B cell (primary cell): ENCODE measurements around the gene TBCCD1. TPM values are rescaled to one million over a fixed set of nuclear protein-coding genes. Genes with fewer than 3 reads are reported as not detected.
A peak's percentile ranks its signal among the peaks of the same experiment; 100 is the strongest.

ENCODE experiments used
- ATAC-seq: fragments of 200-7000 bp; cut with Tn5 transposase; one replicate; pipeline ENCODE4 v1.10.0; 2021; ENCODE audit warnings: low read depth, mild to moderate bottlenecking, moderate number of reproducible peaks, moderate library complexity
- CTCF ChIA-PET: fragments of 350-600 bp; sonication (Branson Sonifier 250); formaldehyde crosslinking; loops from one replicate; lab custom pipeline; 2021; ENCODE audit warnings: antibody characterized with exemption, inconsistent platforms; lab: Charles Lee
- POLR2A ChIA-PET: fragments of 350-600 bp; sonication (Branson Sonifier 250); formaldehyde crosslinking; loops from one replicate; lab custom pipeline; 2021; ENCODE audit warnings: antibody characterized with exemption; lab: Charles Lee
- DNase-seq: peaks from one replicate; pipeline ENCODE4 v3.0.0; 2013
- H2AFZ ChIP-seq: 2 replicates; pipeline ENCODE4 v1.6.1; 2012; ENCODE audit warnings: mild to moderate bottlenecking, low read depth, low read length; ENCODE audit not compliant: insufficient read depth, poor library complexity, severe bottlenecking
- H3K27ac ChIP-seq, 2 donors: 1 replicate in 1 of 2; 2 replicates in 1 of 2; pipeline ENCODE4 v1.5.1; 2012 to 2013; ENCODE audit warnings: low read length in 2 of 2, mild to moderate bottlenecking in 2 of 2, moderate library complexity in 1 of 2
- H3K27me3 ChIP-seq, 4 experiments: fragments of 200-600 bp in 1 of 4; sonication (generic) in 1 of 4; replicated peaks in 1 of 4; 1 replicate in 2 of 4; 2 replicates in 2 of 4; pipeline versions ENCODE4 v1.6.1 to v1.7.0; 2013 to 2016; ENCODE audit warnings: low read length in 3 of 4, mild to moderate bottlenecking in 2 of 4, mixed read lengths in 1 of 4, moderate library complexity in 1 of 4; ENCODE audit not compliant: insufficient read depth in 4 of 4, control insufficient read depth in 3 of 4; ENCODE audit errors: control extremely low read depth in 1 of 4
- H3K36me3 ChIP-seq, 2 experiments: replicated peaks in 1 of 2; 1 replicate in 1 of 2; 2 replicates in 1 of 2; pipeline versions ENCODE4 v1.6.1 to v1.7.1; 2013; ENCODE audit warnings: low read length in 1 of 2; ENCODE audit not compliant: insufficient read depth in 2 of 2, control insufficient read depth in 1 of 2; ENCODE audit errors: control extremely low read depth in 1 of 2, extremely low read depth in 1 of 2
- H3K4me1 ChIP-seq, 2 donors: fragments of 200-600 bp in 1 of 2; sonication (generic) in 1 of 2; 1 replicate in 1 of 2; 2 replicates in 1 of 2; pipeline versions ENCODE4 v1.5.1 to v1.6.1; 2013 to 2017; ENCODE audit warnings: low read length in 2 of 2; ENCODE audit not compliant: control insufficient read depth in 2 of 2, insufficient read depth in 2 of 2
- H3K4me2 ChIP-seq: replicated peaks from 2 replicates; pipeline ENCODE3; 2012; ENCODE audit warnings: mild to moderate bottlenecking, low read depth, low read length; ENCODE audit not compliant: poor library complexity, severe bottlenecking
- H3K4me3 ChIP-seq, 5 experiments: fragments of 200-600 bp in 1 of 5; sonication (generic) in 1 of 5; 1 replicate in 3 of 5; 2 replicates in 2 of 5; pipeline versions ENCODE4 v1.5.1 to v1.7.0; 2011 to 2016; ENCODE audit warnings: low read length in 4 of 5, mild to moderate bottlenecking in 4 of 5, low read depth in 2 of 5, control low read depth in 1 of 5, moderate library complexity in 1 of 5; ENCODE audit not compliant: insufficient read depth in 1 of 5; ENCODE audit errors: control extremely low read depth in 1 of 5, extremely low read depth in 1 of 5
- H3K79me2 ChIP-seq: fragments of 200-600 bp; sonication (generic); one replicate; pipeline ENCODE4 v1.6.0; 2016; ENCODE audit warnings: low read length; ENCODE audit not compliant: control insufficient read depth, insufficient read depth
- H3K9ac ChIP-seq: fragments of 200-600 bp; sonication (generic); 2 replicates; pipeline ENCODE4 v1.6.1; 2017; ENCODE audit warnings: mild to moderate bottlenecking, low read length, moderate library complexity
- H3K9me3 ChIP-seq, 3 donors: one replicate each; pipeline versions ENCODE4 v1.6.1 to v1.7.1; 2013; ENCODE audit warnings: low read length in 2 of 3; ENCODE audit not compliant: control insufficient read depth in 2 of 3, insufficient read depth in 1 of 3; ENCODE audit errors: control extremely low read depth in 1 of 3
- H4K20me1 ChIP-seq: 2 replicates; pipeline ENCODE4 v1.6.0; 2012; ENCODE audit warnings: mild to moderate bottlenecking, low read length; ENCODE audit not compliant: insufficient read depth, control insufficient read depth, poor library complexity, severe bottlenecking
- H3K27ac Mint-ChIP-seq: one replicate; pipeline ENCODE4 v1.8.0; 2021; ENCODE audit warnings: mixed read lengths
- H3K27me3 Mint-ChIP-seq: one replicate; pipeline ENCODE4 v1.8.0; 2021; ENCODE audit warnings: mixed read lengths
- H3K4me1 Mint-ChIP-seq: one replicate; pipeline ENCODE4 v1.8.0; 2021; ENCODE audit warnings: mixed read lengths
- H3K4me3 Mint-ChIP-seq: one replicate; pipeline ENCODE4 v1.8.0; 2021; ENCODE audit warnings: mixed read lengths
- H3K9me3 Mint-ChIP-seq: one replicate; pipeline ENCODE4 v1.8.0; 2022; ENCODE audit warnings: mixed read lengths; ENCODE audit not compliant: insufficient read depth
- EZH2 ChIP-seq: IDR thresholded peaks from 2 replicates; pipeline ENCODE4 v1.6.1; 2012; ENCODE audit warnings: borderline replicate concordance, low read depth, mild to moderate bottlenecking, moderate library complexity, low read length; ENCODE audit not compliant: insufficient read depth, poor library complexity, severe bottlenecking
- WGBS: methylation state at CpG from one replicate; pipeline ENCODE4 v1.1.5; 2013; ENCODE audit warnings: missing lambda C conversion rate; ENCODE audit not compliant: insufficient coverage; 5-methylcytosine and 5-hydroxymethylcytosine counted together
- intact Hi-C: fragments of 100-400 bp; cut with micrococcal nuclease; formaldehyde crosslinking; loops from one replicate; pipeline ENCODE4 v1.10.0; 2022
- polyA plus RNA-seq: library from polyadenylated mRNA; depleted of rRNA; stranded (reverse); fragments of >200 nt; gene quantifications from 2 replicates; pipeline ENCODE4 v1.2.3, GENCODE V29; 2012
- total RNA-seq, 2 donors: library from RNA; stranded (reverse); fragments of 120-200 nt in 1 of 2; gene quantifications; 1 replicate in 1 of 2; 2 replicates in 1 of 2; pipeline versions ENCODE4 v1.2.3 to v1.2.4, GENCODE V29; 2013 to 2022
- TF ChIP-seq, protein P1 (sequence below): fragments of 200-600 bp; IDR thresholded peaks from one replicate; pipeline ENCODE4 v1.8.0; 2022; ENCODE audit warnings: antibody characterized with exemption, mild to moderate bottlenecking

The TBCCD1 gene
- total and polyA plus RNA-seq, 2 donors (not counting 1 experiment from before 2014, with no cell fraction given), result 15.9 to 17.3 TPM

DNA sequence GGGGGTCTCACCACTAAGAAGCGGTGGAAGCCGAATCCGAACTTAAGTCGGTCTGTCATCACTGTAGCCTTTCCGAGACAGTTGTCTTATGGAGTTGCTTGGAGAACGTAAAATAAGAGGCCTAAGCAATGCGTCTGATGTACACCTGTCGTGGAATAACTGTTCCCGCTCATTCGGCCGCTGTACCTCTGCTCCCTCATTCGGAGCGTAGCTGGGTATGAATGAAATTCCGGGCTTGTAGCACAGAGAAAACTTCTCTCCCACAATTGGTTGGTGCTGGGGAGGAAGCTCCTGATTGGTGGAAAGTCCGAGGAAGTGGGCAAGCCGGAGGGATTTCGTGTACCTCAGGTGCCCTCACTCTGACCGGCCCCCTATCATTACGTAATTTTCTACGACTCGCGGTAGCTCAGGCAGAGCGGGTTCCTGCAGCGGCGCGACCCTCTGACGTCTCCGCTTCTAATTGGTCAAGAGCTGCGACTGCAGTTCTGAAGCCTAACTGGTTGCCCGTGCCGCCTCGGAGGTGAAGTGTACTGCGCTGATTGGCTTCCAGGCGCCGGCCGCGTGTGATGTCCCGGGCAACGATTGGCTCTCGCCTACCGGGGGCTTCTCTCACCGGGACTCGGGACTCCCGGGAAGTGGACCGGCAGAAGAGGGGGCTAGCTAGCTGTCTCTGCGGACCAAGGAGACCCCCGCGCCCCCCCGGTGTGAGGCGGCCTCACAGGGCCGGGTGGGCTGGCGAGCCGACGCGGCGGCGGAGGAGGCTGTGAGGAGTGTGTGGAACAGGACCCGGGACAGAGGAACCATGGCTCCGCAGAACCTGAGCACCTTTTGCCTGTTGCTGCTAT, 3.2 kb upstream of the TBCCD1 start, which contains the start of gene DNAJB11:
Gene DNAJB11 (plus strand): TSS at position 625 of the 845 bp plus-strand sequence. CDS start 178 bp downstream, at position 803.
- POLR2A ChIA-PET, result interaction anchor here (0.5 to 1.7 kb wide), 6 partner anchors 9 to 639 kb away, joined by 3 to 18 read pairs (median 4); partner anchors contain the start of gene EIF4A2
- Mint-ChIP-seq H3K4me3 (peak within 1 kb of the TSS; percentile 98), H3K4me1 (peaks cover 51% of the 10 kb centered on the region), H3K9me3 (no peaks in the 10 kb centered on the region), H3K27me3 (no peaks in the 10 kb centered on the region), H3K27ac (peak within 1 kb of the TSS; percentile 98)
- peak within 1 kb of the TSS; percentile 96 for H3K9ac ChIP-seq
- peak within 1 kb of the TSS; percentile 89 for H2AFZ ChIP-seq
- peak within 1 kb of the TSS; percentile 86 to 98 (median 90) for H3K4me3 ChIP-seq
- ATAC-seq (peak; percentile 85), DNase-seq (peak; percentile 99)
- intact Hi-C loops, result loop anchor here (1.0 to 10.0 kb wide), 7 partner anchors 36 to 461 kb away; partner anchors contain the start of genes EIF4A2, ETV5 and ST6GAL1
- no peaks in the 10 kb centered on the region for H3K27me3 ChIP-seq
- H3K79me2 ChIP-seq, result peaks cover 67% of the 10 kb centered on the region
- H3K9me3 ChIP-seq, result no peaks in the 10 kb centered on the region
- H4K20me1 ChIP-seq, result no peaks in the 10 kb centered on the region
- peaks cover 2 to 22% of the 10 kb centered on the region in 2 experiments for H3K36me3 ChIP-seq
- peak within 1 kb of the TSS; percentile 90 for H3K4me2 ChIP-seq
- H3K4me1 ChIP-seq, result peaks cover 28 to 40% of the 10 kb centered on the region in 2 donors
- H3K27ac ChIP-seq, result peak within 1 kb of the TSS; percentile 91 to 96
- WGBS, result 0% methylated on average over 53 of the region's 59 CpGs
- TF ChIP-seq, protein P1, sequence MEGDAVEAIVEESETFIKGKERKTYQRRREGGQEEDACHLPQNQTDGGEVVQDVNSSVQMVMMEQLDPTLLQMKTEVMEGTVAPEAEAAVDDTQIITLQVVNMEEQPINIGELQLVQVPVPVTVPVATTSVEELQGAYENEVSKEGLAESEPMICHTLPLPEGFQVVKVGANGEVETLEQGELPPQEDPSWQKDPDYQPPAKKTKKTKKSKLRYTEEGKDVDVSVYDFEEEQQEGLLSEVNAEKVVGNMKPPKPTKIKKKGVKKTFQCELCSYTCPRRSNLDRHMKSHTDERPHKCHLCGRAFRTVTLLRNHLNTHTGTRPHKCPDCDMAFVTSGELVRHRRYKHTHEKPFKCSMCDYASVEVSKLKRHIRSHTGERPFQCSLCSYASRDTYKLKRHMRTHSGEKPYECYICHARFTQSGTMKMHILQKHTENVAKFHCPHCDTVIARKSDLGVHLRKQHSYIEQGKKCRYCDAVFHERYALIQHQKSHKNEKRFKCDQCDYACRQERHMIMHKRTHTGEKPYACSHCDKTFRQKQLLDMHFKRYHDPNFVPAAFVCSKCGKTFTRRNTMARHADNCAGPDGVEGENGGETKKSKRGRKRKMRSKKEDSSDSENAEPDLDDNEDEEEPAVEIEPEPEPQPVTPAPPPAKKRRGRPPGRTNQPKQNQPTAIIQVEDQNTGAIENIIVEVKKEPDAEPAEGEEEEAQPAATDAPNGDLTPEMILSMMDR, result no peak
- no peak for TF ChIP-seq EZH2
- CTCF ChIA-PET, result interaction anchor here (1.1 to 2.6 kb wide), 7 partner anchors 11 to 627 kb away, joined by 3 to 14 read pairs (median 6); no protein-coding TSS in a partner anchor
